Aorta (tissue), 5 donors: ENCODE data around the gene PPP2R5E. TPM values are rescaled to one million over a fixed set of nuclear protein-coding genes. Genes with fewer than 3 reads are reported as not detected.

Experiments used
- ATAC-seq: fragments of 200-7000 bp; cut with Tn5 transposase; one replicate; pipeline ENCODE4 v1.9.1; 2022; ENCODE audit warnings: moderate library complexity; ENCODE audit not compliant: low FRiP score
- DNase-seq, 2 donors: peaks; one replicate each; pipeline ENCODE4 v3.0.0-alpha.2; 2020
- H3K27ac ChIP-seq, 2 donors: one replicate each; pipeline ENCODE4 v1.5.1; 2013; ENCODE audit warnings: low read length in 2 of 2, mild to moderate bottlenecking in 2 of 2, moderate library complexity in 2 of 2, control low read depth in 1 of 2, inconsistent platforms in 1 of 2, low read depth in 1 of 2
- H3K27me3 ChIP-seq, 2 donors: one replicate each; pipeline ENCODE4 v1.6.1; 2013; ENCODE audit warnings: control low read depth in 1 of 2, low read length in 1 of 2, mild to moderate bottlenecking in 1 of 2, moderate library complexity in 1 of 2; ENCODE audit not compliant: insufficient read depth in 2 of 2, control insufficient read depth in 1 of 2
- H3K36me3 ChIP-seq, 2 donors: one replicate each; pipeline ENCODE4 v1.6.1; 2013; ENCODE audit warnings: control low read depth in 1 of 2, low read length in 1 of 2, mild to moderate bottlenecking in 1 of 2; ENCODE audit not compliant: insufficient read depth in 2 of 2, control insufficient read depth in 1 of 2
- H3K4me1 ChIP-seq, 2 donors: one replicate each; pipeline ENCODE4 v1.6.1; 2013; ENCODE audit warnings: low read length in 2 of 2, control low read depth in 1 of 2, mild to moderate bottlenecking in 1 of 2, moderate library complexity in 1 of 2; ENCODE audit not compliant: insufficient read depth in 2 of 2, control insufficient read depth in 1 of 2
- H3K4me3 ChIP-seq, 2 donors: one replicate each; pipeline ENCODE4 v1.5.1; 2013; ENCODE audit warnings: low read length in 2 of 2, control low read depth in 1 of 2, mild to moderate bottlenecking in 1 of 2
- H3K9me3 ChIP-seq: one replicate; pipeline ENCODE4 v1.6.1; 2013; ENCODE audit warnings: mild to moderate bottlenecking, low read length; ENCODE audit not compliant: control insufficient read depth
- WGBS, 2 donors: extraction: QIAGEN DNeasy Blood & Tissue Kit; methylation state at CpG; one replicate each; pipeline ENCODE4 v1.1.7; 2013; 5-methylcytosine and 5-hydroxymethylcytosine counted together
- intact Hi-C, 2 donors: fragments of 100-400 bp; cut with DNase I; formaldehyde crosslinking; loops; one replicate each; pipeline versions ENCODE4 v1.14.2 to v1.15.0; 2022
- polyA plus RNA-seq, 2 donors: library from polyadenylated mRNA; stranded (reverse); fragments of 200-250 nt; gene quantifications; one replicate each; pipeline ENCODE4 v1.2.3, GENCODE V29; 2013
- total RNA-seq, 2 donors: library from RNA; stranded (reverse); fragmentation: NEBNext Ultra II Directional; extraction: Animal tissue kit (Norgen Biotek cat#: 25700); gene quantifications; one replicate each; pipeline ENCODE4 v1.2.1, GENCODE V29; 2021
- donor health status: healthy with polysubstance abuse.
- donor health status: Bipolar disorder and iron deficiency.
- donor health status: DM: no; HTN: no; CAD: no.
- donor health status: DM: no; HTN: no; CAD: no.
- donor health status: DM: yes; HTN: yes; CAD: no.

The PPP2R5E gene
- total and polyA plus RNA-seq, 4 donors, result 11.0 to 42.1 (median 25.1) TPM

- peaks cover 9 to 17% of the 10 kb centered on the region in 2 donors for H3K4me1 ChIP-seq
- no peaks in the 10 kb centered on the region for H3K36me3 ChIP-seq
- DNase-seq (peak; percentile 54 to 77), ATAC-seq (peak; percentile 38)
- no peaks in the 10 kb centered on the region for H3K9me3 ChIP-seq
- WGBS, 2 donors, result 80 to 86% methylated on average over 1 of the region's 1 CpG
- H3K4me3 ChIP-seq, result peak overlapping the region in 1 of 2 donors; percentile 26
- intact Hi-C loops, result loop anchor here in 1 of 2 donors (10.0 kb wide), 1 partner anchor 107 kb away; the partner anchor contains the start of gene PPP2R5E
- H3K27ac ChIP-seq, result peak overlapping the region in 1 of 2 donors; percentile 48
- H3K27me3 ChIP-seq, result no peaks in the 10 kb centered on the region
These were observed 105.0 kb downstream of the PPP2R5E start for GRCh38 chr14:63438065-63438757.

GRCh38 chr14:63436286-63437098 lies 106.7 kb downstream of the PPP2R5E start:
- H3K4me1 ChIP-seq, result peaks cover 9 to 17% of the 10 kb centered on the region in 2 donors
- DNase-seq (no peak), ATAC-seq (no peak)
- H3K9me3 ChIP-seq, result no peaks in the 10 kb centered on the region
- no peak overlapping the region for H3K4me3 ChIP-seq
- 73 to 76% methylated on average over 5 of the region's 5 CpGs for WGBS, 2 donors
- no peaks in the 10 kb centered on the region for H3K27me3 ChIP-seq
- intact Hi-C loops, result loop anchor here in 1 of 2 donors (10.0 kb wide), 1 partner anchor 108 kb away; the partner anchor contains the start of gene PPP2R5E
- H3K36me3 ChIP-seq, result no peaks in the 10 kb centered on the region
- H3K27ac ChIP-seq, result peak overlapping the region in 1 of 2 donors; percentile 59

GRCh38 chr14:63435838-63436237 lies 107.3 kb downstream of the PPP2R5E start:
- H3K9me3 ChIP-seq, result no peaks in the 10 kb centered on the region
- intact Hi-C loops, result loop anchor here in 1 of 2 donors (10.0 kb wide), 1 partner anchor 109 kb away; the partner anchor contains the start of gene PPP2R5E
- no peaks in the 10 kb centered on the region for H3K27me3 ChIP-seq
- peak; percentile 92 for ATAC-seq
- peak; percentile 82 to 86 for DNase-seq
- peaks cover 9 to 17% of the 10 kb centered on the region in 2 donors for H3K4me1 ChIP-seq
- no peak overlapping the region for H3K27ac ChIP-seq
- no peaks in the 10 kb centered on the region for H3K36me3 ChIP-seq
- no peak overlapping the region for H3K4me3 ChIP-seq
- 3 to 6% methylated on average over 5 of the region's 5 CpGs for WGBS, 2 donors

DNA sequence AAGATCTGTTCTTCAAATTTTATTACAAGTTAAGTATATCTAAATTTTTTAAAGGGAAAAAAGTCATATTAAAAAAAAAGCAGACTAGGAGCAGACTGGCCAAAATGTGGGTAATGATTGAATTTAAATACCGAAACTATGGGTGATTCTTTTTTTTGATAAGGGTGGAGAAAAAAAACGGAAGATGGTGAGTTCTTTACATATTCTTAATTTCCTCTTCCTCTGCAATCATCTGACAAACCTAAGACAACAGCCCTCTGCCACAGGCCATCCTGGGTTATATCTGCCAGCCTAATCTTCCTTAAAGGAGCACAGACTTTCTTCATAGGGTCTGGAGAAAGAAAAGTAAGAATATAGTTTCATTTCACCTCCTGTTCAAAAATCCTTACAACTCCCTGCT lies 108.0 kb downstream of the PPP2R5E start:
- no peaks in the 10 kb centered on the region for H3K36me3 ChIP-seq
- no peak overlapping the region for H3K4me3 ChIP-seq
- no peaks in the 10 kb centered on the region for H3K27me3 ChIP-seq
- H3K27ac ChIP-seq, result peak overlapping the region in 1 of 2 donors; percentile 47
- no peak for ATAC-seq
- no peaks in the 10 kb centered on the region for H3K9me3 ChIP-seq
- intact Hi-C loops, result loop anchor here in 1 of 2 donors (10.0 kb wide), 1 partner anchor 110 kb away; the partner anchor contains the start of gene PPP2R5E
- peaks cover 9 to 16% of the 10 kb centered on the region in 2 donors for H3K4me1 ChIP-seq
- DNase-seq, result no peak
- 54 to 68% methylated on average over 2 of the region's 2 CpGs for WGBS, 2 donors

- ATAC-seq (no peak), DNase-seq (no peak)
- Histone ChIP-seq H3K36me3 (no peaks in the 10 kb centered on the region), H3K4me1 (peaks cover 5 to 12% of the 10 kb centered on the region in 2 donors), H3K9me3 (no peaks in the 10 kb centered on the region), H3K4me3 (no peak overlapping the region), H3K27ac (no peak overlapping the region), H3K27me3 (no peaks in the 10 kb centered on the region)
- WGBS, 2 donors, result 97 to 98% methylated on average over 4 of the region's 4 CpGs
- intact Hi-C loops, result loop anchor here in 1 of 2 donors (10.0 kb wide), 1 partner anchor 112 kb away; the partner anchor contains the start of gene PPP2R5E
These were observed 110.2 kb downstream of the PPP2R5E start for GRCh38 chr14:63432888-63433552.

GRCh38 chr14:63432228-63432627 lies 110.9 kb downstream of the PPP2R5E start:
- H3K9me3 ChIP-seq, result no peaks in the 10 kb centered on the region
- H3K27me3 ChIP-seq, result no peaks in the 10 kb centered on the region
- peaks cover 4 to 10% of the 10 kb centered on the region in 2 donors for H3K4me1 ChIP-seq
- H3K27ac ChIP-seq, result no peak overlapping the region
- ATAC-seq (no peak), DNase-seq (no peak)
- no peak overlapping the region for H3K4me3 ChIP-seq
- H3K36me3 ChIP-seq, result no peaks in the 10 kb centered on the region
- intact Hi-C loops, result loop anchor here in 1 of 2 donors (10.0 kb wide), 1 partner anchor 113 kb away; the partner anchor contains the start of gene PPP2R5E
- WGBS, 2 donors, result 61 to 69% methylated on average over 5 of the region's 5 CpGs

DNA sequence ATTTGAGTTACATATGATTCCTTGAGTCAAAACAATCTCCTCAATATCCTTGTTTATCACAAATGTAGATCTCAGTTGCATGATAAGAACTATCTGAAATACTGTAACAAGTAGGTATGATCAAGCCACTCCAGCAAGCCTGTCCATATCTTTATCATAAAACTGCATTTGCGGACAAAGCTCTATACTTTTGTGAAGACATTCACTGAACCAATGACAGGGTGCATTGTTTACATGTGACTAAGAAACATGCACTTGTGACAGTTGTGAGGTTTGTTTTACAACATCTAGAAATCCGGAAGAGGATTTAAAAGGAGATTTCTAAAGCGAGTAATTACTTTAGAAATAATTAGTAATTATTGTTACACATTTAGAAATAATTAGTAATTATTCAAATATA lies 111.7 kb downstream of the PPP2R5E start:
- Histone ChIP-seq H3K9me3 (no peaks in the 10 kb centered on the region), H3K36me3 (no peaks in the 10 kb centered on the region), H3K4me1 (peaks cover 2 to 4% of the 10 kb centered on the region in 2 donors), H3K27me3 (no peaks in the 10 kb centered on the region), H3K27ac (no peak overlapping the region), H3K4me3 (no peak overlapping the region)
- intact Hi-C loops, result loop anchor here in 1 of 2 donors (10.0 kb wide), 1 partner anchor 113 kb away; the partner anchor contains the start of gene PPP2R5E
- WGBS, 2 donors, result 78 to 96% methylated on average over 3 of the region's 3 CpGs
- ATAC-seq (no peak), DNase-seq (no peak)

GRCh38 chr14:63428486-63428885 lies 114.7 kb downstream of the PPP2R5E start:
- 91 to 93% methylated on average over 1 of the region's 1 CpG for WGBS, 2 donors
- H3K4me3 ChIP-seq, result no peak overlapping the region
- ATAC-seq (no peak), DNase-seq (no peak)
- H3K36me3 ChIP-seq, result no peaks in the 10 kb centered on the region
- H3K27ac ChIP-seq, result no peak overlapping the region
- intact Hi-C loops, result no loop called here
- H3K4me1 ChIP-seq, result no peaks in the 10 kb centered on the region
- H3K9me3 ChIP-seq, result no peaks in the 10 kb centered on the region
- H3K27me3 ChIP-seq, result no peaks in the 10 kb centered on the region
